GM19023 (cell line): ENCODE data around the gene SLC2A9.
"Not testable (repeated sequence)": the region's sequence is repeated elsewhere in the genome, so short reads cannot be mapped to it uniquely, and the experiment has no call there.

Experiments used
- ATAC-seq: cut with Tn5 transposase; IDR thresholded peaks from one replicate; pipeline ENCODE4 v1.9.1; 2021; ENCODE audit warnings: mild to moderate bottlenecking, moderate library complexity; ENCODE audit not compliant: unreplicated experiment

Gene SLC2A9

GRCh38 chr4:9933956-9934355 lies 87.3 kb downstream of the SLC2A9 start:
- no peak for ATAC-seq

GRCh38 chr4:9933184-9933583 lies 88.1 kb downstream of the SLC2A9 start:
- ATAC-seq: no peak

- no peak for ATAC-seq
These were observed 88.5 kb downstream of the SLC2A9 start for GRCh38 chr4:9932771-9933170.

DNA sequence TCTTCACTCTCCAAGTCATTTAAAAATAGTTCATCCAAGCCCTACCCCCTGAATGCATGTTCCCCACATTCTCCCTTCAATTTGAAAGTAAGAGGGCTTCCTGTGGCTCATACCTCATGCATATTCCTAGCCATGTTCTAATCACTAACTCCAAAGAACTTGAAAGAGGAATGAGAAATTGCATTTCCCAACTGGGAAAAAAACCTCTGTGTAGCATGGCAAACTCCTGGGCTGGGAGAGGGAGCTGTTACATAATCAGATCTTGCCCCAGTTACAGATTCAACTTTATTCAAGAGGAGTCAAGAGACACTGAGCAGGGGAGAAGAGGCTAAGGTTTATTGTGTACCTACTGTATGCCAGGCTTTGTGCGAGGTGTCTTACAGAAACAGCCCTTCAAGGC lies 90.2 kb downstream of the SLC2A9 start:
- no peak for ATAC-seq

DNA sequence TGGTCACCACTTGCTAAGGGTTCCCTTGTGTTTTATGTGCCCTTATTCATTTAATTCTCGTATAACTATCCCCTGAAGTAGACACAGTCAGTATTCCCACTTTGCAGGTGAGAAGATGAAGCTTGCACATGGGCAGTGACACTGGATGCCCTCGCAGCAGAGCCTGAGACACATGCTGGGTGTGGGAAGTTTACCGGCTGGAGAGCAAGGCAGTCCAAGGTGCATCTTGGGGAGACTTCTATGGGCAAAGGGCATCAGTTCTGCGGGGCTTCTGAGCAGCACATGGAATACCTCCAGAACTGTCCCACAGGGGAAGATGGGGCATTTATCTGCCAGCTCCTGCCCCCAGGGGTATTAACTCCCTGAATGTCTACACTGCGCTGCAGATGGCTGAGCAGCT lies 92.2 kb downstream of the SLC2A9 start:
- no peak for ATAC-seq

DNA sequence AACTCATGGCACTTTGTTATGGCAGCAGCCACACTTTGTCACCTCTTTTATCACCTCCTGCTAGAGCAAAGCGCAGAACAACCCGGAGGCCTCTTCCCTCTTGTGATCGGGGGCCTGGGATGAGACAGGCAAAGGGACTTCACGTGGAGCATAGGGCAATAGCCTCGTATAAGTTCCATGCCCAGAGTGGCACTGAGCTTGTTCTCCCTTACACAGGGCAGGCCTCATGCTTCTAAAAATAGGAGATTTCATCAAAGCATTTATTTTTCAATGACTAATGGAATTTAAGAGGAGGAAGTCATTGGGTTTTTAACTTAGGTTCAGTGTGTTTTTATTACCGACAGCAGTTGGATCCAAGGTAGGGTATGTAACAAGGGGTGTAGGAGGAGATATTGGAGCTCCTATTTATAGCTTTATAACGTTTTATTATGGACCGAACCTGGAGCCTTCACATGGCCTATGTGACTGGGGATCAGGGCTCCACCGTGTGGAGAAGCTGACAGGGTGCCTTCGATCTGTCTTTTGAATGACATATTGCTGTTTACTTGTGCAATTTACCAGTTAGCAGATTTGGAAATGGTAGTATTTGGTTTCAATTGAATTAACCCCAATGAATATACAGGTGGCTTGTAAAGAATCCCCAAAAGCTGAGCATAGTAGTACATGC lies 93.8 kb downstream of the SLC2A9 start:
- no peak for ATAC-seq

DNA sequence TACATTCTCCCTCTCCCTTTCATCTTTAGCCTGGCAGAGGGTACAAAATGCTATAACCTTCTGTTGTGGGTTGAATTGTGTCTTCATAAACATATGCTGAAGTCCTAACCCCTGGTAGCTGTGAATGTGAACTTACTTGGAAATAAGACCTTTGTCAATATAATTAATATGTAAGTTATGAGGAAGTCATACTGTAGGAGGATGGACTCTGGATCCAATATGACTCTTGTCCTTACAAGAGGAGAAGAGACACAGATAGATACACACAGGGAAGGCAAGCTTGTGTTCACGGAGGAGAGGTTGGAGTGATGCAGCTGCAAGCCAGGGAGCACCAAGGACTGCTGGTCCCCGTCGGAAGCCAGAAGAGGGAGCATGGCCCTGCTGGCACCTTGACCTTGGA lies 94.7 kb downstream of the SLC2A9 start:
- ATAC-seq: no peak

GRCh38 chr4:9925750-9926439 lies 95.4 kb downstream of the SLC2A9 start:
- no peak for ATAC-seq

- no peak for ATAC-seq
These were observed 96.5 kb downstream of the SLC2A9 start for GRCh38 chr4:9924750-9925149.

- no peak for ATAC-seq
These were observed 98.0 kb downstream of the SLC2A9 start for GRCh38 chr4:9923195-9923812.

- ATAC-seq: no peak
These were observed 100.0 kb downstream of the SLC2A9 start for GRCh38 chr4:9921326-9921725.

DNA sequence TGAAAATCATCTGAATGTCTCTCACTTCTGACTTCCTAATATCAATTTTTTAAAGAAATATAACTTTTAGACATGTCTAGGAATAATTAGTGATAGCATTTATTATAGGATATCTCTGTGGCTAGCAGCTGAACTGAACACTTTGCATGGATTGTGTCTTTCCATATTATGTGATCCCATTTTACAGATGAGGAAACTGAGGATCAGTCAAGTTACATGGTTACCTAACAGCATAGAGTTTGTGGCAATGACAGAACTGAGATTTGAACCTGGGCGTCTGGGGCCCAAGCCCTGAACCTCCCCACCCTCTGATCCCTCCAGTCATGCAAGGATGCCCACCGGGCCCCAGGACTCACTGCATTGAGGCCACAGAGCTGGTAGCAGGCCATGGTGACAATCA lies 101.3 kb downstream of the SLC2A9 start:
- no peak for ATAC-seq

DNA sequence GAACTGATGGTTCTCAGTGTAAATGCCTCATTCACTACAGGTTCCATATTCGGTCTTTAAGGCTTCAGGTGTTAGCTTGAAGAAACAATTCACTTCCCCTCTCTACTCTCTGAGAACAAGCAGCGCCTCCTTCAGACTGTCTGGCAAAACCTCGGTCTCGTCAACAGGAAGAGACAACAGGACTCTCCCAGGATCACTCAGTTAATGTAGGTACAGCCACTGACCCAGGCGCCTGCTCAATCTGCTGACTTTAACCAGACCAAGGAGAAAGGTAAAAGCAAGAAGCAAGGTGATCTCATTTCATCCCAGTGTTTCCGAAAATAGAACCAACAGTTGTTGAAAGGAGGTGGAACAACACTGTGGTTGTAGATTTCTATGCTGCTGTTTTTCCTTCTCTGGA lies 102.2 kb downstream of the SLC2A9 start:
- ATAC-seq: no peak

DNA sequence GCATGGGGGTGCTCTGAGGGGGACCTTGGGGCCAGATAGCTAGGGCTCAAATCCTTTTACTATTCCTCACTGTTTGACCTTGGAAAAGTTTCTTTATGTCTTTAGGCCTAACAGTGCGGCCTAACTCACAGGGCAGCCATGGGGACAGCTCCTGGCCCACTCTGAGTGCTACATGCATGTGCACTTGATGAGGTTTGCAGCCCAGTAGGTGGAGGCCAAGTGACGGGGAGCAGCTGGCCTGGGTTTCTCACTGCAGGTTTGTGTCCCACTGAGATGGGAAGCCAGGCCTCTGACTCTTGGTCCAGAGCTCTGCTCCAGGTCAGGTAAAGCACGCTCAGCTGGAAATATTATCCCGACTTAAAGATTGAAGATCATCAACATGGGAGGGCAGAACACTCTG lies 102.8 kb downstream of the SLC2A9 start:
- no peak for ATAC-seq

- no peak for ATAC-seq
These were observed 104.4 kb downstream of the SLC2A9 start for GRCh38 chr4:9916937-9917336.

GRCh38 chr4:9916346-9916745 lies 105.0 kb downstream of the SLC2A9 start:
- ATAC-seq: no peak

- ATAC-seq: no peak
These were observed 107.5 kb downstream of the SLC2A9 start for GRCh38 chr4:9913846-9914245.

- ATAC-seq: no peak
These were observed 114.3 kb downstream of the SLC2A9 start for GRCh38 chr4:9906996-9907395.

GRCh38 chr4:9904976-9905587 lies 116.2 kb downstream of the SLC2A9 start:
- ATAC-seq: no peak

DNA sequence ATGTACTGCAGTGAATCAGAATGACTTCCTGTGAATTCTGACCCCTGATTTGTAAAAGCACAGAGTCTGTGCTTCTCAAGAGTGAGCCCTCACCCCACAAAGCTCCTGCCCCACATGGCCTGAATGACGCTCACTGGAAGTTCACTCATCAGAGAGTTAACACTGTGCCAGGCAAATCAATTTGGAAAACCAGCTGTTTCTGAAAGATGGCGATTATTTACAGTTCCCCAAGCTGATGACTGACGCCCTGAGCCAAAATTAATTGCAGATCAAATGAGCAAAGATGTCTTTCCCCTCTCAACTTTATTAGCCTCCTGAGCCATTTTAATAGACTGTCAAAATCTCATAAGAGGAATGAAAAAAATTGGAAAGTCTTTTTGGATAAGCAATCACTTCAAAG lies 118.0 kb downstream of the SLC2A9 start:
- ATAC-seq: no peak

DNA sequence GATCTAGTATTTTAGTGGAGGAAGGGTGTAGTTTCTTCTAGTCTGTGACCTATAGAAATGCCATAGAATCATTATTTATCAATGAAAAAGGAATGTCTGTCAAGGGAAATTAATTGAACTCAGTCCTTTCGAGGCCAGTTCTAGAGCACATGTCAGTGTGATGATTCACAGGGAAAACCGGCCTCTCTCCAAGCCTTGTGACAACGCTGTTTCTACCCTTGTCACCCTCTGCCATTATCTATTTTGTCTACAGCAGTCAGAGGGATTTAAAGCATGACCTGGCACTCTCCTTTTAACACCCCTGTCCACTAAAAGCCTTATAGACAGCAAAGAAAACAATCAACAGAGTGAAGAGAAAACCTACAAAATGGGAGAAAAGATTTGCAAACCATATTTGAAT lies 120.0 kb downstream of the SLC2A9 start:
- no peak for ATAC-seq

- not testable (repeated sequence) for ATAC-seq
These were observed 120.7 kb downstream of the SLC2A9 start for GRCh38 chr4:9900633-9901032.
